Measurements from ENCODE around the gene SECISBP2L. TPM values are rescaled to one million over a fixed set of nuclear protein-coding genes. Genes with fewer than 3 reads are reported as not detected.
A peak's percentile ranks its signal among the peaks of the same experiment; 100 is the strongest.

SECISBP2L gene
- total and polyA plus RNA-seq, 2 experiments from 2014 or later: 18.4 to 41.7 TPM

DNA sequence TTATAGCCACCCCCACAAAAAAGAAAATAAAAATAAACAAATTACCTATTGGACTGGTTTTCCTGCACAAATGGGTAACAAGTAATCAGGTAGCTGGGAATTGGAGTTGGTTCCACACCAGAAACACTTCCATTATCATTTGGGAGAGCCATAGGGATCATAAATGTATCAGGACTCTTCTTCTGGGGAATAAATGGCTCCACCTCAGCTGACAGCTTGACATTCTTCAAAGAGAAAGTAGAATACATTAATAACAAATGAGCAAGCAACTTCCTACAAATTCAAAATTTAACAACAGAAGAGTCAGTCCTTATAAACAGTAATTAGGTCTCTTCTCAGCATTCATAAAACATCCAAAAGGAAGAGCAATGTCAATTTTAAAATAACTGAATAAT lies 8.7 kb downstream of the SECISBP2L start:
- Histone ChIP-seq H3K79me2 (peaks cover 89% of the 10 kb centered on the region), H3K27ac (no peak overlapping the region), H3K9me3 (ENCODE audit: low read depth) (no peaks in the 10 kb centered on the region), H4K20me1 (ENCODE audit: insufficient read depth, poor library complexity, severe bottlenecking) (peaks cover 29% of the 10 kb centered on the region), H3K4me3 (no peak overlapping the region), H3K4me2 (no peak overlapping the region), H3K4me1 (ENCODE audit: insufficient read depth) (peaks cover 13% of the 10 kb centered on the region), H2AFZ (no peak overlapping the region), H3K9me2 (replicated peaks; ENCODE audit: insufficient read depth) (no peaks in the 10 kb centered on the region), H3K27me3 (no peaks in the 10 kb centered on the region), H3K36me3 (replicated peaks; ENCODE audit: insufficient read depth, low read depth) (no peaks in the 10 kb centered on the region)
- TF ChIP-seq, protein P1, sequence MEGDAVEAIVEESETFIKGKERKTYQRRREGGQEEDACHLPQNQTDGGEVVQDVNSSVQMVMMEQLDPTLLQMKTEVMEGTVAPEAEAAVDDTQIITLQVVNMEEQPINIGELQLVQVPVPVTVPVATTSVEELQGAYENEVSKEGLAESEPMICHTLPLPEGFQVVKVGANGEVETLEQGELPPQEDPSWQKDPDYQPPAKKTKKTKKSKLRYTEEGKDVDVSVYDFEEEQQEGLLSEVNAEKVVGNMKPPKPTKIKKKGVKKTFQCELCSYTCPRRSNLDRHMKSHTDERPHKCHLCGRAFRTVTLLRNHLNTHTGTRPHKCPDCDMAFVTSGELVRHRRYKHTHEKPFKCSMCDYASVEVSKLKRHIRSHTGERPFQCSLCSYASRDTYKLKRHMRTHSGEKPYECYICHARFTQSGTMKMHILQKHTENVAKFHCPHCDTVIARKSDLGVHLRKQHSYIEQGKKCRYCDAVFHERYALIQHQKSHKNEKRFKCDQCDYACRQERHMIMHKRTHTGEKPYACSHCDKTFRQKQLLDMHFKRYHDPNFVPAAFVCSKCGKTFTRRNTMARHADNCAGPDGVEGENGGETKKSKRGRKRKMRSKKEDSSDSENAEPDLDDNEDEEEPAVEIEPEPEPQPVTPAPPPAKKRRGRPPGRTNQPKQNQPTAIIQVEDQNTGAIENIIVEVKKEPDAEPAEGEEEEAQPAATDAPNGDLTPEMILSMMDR (IDR thresholded peaks at IDR 0.05; ENCODE audit: poor library complexity): no peak
- TF ChIP-seq EZH2 (IDR thresholded peaks at IDR 0.05; ENCODE audit: borderline replicate concordance): no peak
- no peak for TF ChIP-seq EZH2phosphoT487 (IDR thresholded peaks at IDR 0.05; ENCODE audit: low read depth, severe bottlenecking, unreplicated experiment)
- DNase-seq (ENCODE audit: low spot score): no peak

DNA sequence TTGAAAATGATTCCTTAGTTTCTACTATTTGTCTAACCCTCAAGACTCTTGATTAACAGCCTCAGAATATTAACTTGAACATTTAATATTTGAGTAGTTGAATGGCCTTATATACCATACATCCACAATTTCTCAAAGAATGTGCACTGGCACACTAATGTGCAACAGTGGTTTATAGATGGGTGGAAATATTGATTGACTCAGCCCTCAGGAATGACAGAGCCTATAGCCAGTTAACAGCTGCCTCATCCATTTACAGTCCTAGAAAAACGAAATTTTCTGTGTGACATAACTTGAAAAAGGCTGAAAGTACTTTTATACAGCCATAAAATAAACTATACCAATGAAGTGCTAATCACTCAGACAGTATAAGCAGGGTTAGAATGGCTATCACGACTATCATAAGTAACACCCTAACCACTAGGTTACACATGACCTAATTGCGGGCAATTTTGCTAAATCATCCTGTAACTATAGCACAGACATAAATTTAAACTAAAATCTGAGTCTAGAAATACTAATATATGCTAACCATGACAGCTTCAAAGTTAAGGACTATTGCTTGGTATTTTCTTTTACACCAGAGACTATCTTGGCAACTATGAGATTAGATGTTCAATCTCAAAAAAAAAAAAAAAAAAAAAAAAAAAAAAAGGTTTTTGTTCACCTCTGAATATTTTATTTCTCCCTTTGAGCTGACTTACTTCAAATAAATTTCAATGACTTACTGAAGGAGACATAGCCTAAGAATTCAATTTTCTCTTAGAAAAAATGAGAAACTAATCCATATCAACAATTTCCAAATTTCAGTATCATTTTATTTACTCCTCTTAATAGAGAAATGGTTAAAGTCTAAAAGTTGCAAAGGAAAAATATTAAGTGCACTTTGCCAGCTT lies 9.3 kb downstream of the SECISBP2L start:
- Histone ChIP-seq H3K4me3 (no peak overlapping the region), H3K27ac (no peak overlapping the region), H4K20me1 (ENCODE audit: insufficient read depth, poor library complexity, severe bottlenecking) (peaks cover 29% of the 10 kb centered on the region), H3K4me2 (no peak overlapping the region), H3K79me2 (peaks cover 83% of the 10 kb centered on the region), H2AFZ (no peak overlapping the region), H3K9me2 (replicated peaks; ENCODE audit: insufficient read depth) (no peaks in the 10 kb centered on the region), H3K9me3 (ENCODE audit: low read depth) (no peaks in the 10 kb centered on the region), H3K4me1 (ENCODE audit: insufficient read depth) (peaks cover 13% of the 10 kb centered on the region), H3K27me3 (no peaks in the 10 kb centered on the region), H3K36me3 (replicated peaks; ENCODE audit: insufficient read depth, low read depth) (no peaks in the 10 kb centered on the region)
- 79% methylated on average over 3 of the region's 3 CpGs for WGBS (ENCODE audit: low lambda C conversion rate, missing lambda C conversion rate)
- no peak for DNase-seq (ENCODE audit: low spot score)
- TF ChIP-seq EZH2 (IDR thresholded peaks at IDR 0.05; ENCODE audit: borderline replicate concordance) (no peak), EZH2phosphoT487 (IDR thresholded peaks at IDR 0.05; ENCODE audit: low read depth, severe bottlenecking, unreplicated experiment) (no peak)
- TF ChIP-seq, protein P1 (IDR thresholded peaks at IDR 0.05; ENCODE audit: poor library complexity): no peak

DNA sequence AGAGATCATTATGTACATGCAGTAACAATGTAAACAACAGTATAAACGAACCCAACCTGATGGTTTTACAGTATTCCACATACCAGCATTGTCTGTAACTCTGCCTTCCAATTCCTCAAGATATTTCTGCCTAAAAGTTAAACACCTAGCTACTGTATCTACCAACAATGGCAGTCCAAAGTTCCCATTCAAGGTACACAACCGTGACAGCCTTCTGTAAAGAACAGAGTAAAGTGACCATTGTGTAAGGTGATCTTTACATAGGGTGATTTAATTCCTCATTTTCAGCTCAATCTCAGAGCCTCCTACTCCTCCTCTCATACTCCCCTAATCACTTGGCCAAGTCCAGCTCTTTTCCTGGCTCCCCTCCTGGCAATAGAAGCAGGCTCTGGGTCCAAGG lies 10.4 kb downstream of the SECISBP2L start:
- Histone ChIP-seq H2AFZ (no peak overlapping the region), H3K27me3 (no peaks in the 10 kb centered on the region), H3K4me1 (ENCODE audit: insufficient read depth) (peaks cover 13% of the 10 kb centered on the region), H3K4me2 (peak overlapping the region; percentile 8), H3K4me3 (no peak overlapping the region), H4K20me1 (ENCODE audit: insufficient read depth, poor library complexity, severe bottlenecking) (peaks cover 23% of the 10 kb centered on the region), H3K27ac (peak overlapping the region; percentile 70), H3K79me2 (peaks cover 79% of the 10 kb centered on the region), H3K36me3 (replicated peaks; ENCODE audit: insufficient read depth, low read depth) (no peaks in the 10 kb centered on the region), H3K9me3 (ENCODE audit: low read depth) (no peaks in the 10 kb centered on the region), H3K9me2 (replicated peaks; ENCODE audit: insufficient read depth) (no peaks in the 10 kb centered on the region)
- peak; percentile 29 for DNase-seq (ENCODE audit: low spot score)
- TF ChIP-seq, protein P1 (IDR thresholded peaks at IDR 0.05; ENCODE audit: poor library complexity): no peak
- TF ChIP-seq EZH2phosphoT487 (IDR thresholded peaks at IDR 0.05; ENCODE audit: low read depth, severe bottlenecking, unreplicated experiment): no peak
- TF ChIP-seq EZH2 (IDR thresholded peaks at IDR 0.05; ENCODE audit: borderline replicate concordance): no peak
- WGBS (ENCODE audit: low lambda C conversion rate, missing lambda C conversion rate): 64% methylated on average over 2 of the region's 2 CpGs

All from hepatocyte (in vitro differentiated cells).